Liver (tissue), 9 donors: ENCODE data around the gene GLS. TPM values are rescaled to one million over a fixed set of nuclear protein-coding genes. Genes with fewer than 3 reads are reported as not detected.

ENCODE experiments used
- DNase-seq: peaks from one replicate; pipeline ENCODE4 v3.0.0-alpha.2; 2017; ENCODE audit warnings: low spot score
- H3K27ac ChIP-seq, 2 donors: one replicate each; pipeline ENCODE4 v1.7.0; 2013; ENCODE audit warnings: inconsistent platforms in 2 of 2, low read length in 2 of 2, control low read depth in 1 of 2, low read depth in 1 of 2, mild to moderate bottlenecking in 1 of 2
- H3K27me3 ChIP-seq, 4 donors: one replicate each; pipeline versions ENCODE4 v1.6.1 to v1.7.0; 2013; ENCODE audit warnings: low read length in 3 of 4, inconsistent platforms in 1 of 4, mild to moderate bottlenecking in 1 of 4, moderate library complexity in 1 of 4; ENCODE audit not compliant: control insufficient read depth in 4 of 4, insufficient read depth in 4 of 4
- H3K36me3 ChIP-seq, 4 donors: one replicate each; pipeline versions ENCODE4 v1.6.1 to v1.7.0; 2013; ENCODE audit warnings: low read length in 3 of 4, mild to moderate bottlenecking in 3 of 4, low read depth in 1 of 4, moderate library complexity in 1 of 4; ENCODE audit not compliant: control insufficient read depth in 4 of 4, insufficient read depth in 3 of 4
- H3K4me1 ChIP-seq, 4 donors: one replicate each; pipeline versions ENCODE4 v1.6.1 to v1.7.0; 2013; ENCODE audit warnings: low read length in 3 of 4, mild to moderate bottlenecking in 3 of 4, moderate library complexity in 1 of 4; ENCODE audit not compliant: control insufficient read depth in 4 of 4, insufficient read depth in 4 of 4
- H3K4me3 ChIP-seq, 3 donors: one replicate each; pipeline versions ENCODE4 v1.6.1 to v1.7.0; 2013; ENCODE audit warnings: low read length in 3 of 3, control low read depth in 1 of 3, low read depth in 1 of 3, mild to moderate bottlenecking in 1 of 3
- H3K9ac ChIP-seq, 2 donors: one replicate each; pipeline ENCODE4 v1.7.0; 2013; ENCODE audit warnings: low read length in 2 of 2, mild to moderate bottlenecking in 2 of 2, moderate library complexity in 2 of 2, control low read depth in 1 of 2, low read depth in 1 of 2
- H3K9me3 ChIP-seq, 4 donors: one replicate each; pipeline versions ENCODE4 v1.6.1 to v1.7.0; 2013; ENCODE audit warnings: low read length in 3 of 4; ENCODE audit not compliant: control insufficient read depth in 4 of 4
- EGR1 ChIP-seq, 2 donors: IDR thresholded peaks; 2 replicates each; pipeline ENCODE4 v1.6.1; 2016 to 2018; ENCODE audit warnings: antibody characterized with exemption in 2 of 2, low read depth in 2 of 2
- FOXA1 ChIP-seq: IDR thresholded peaks from 2 replicates; pipeline ENCODE4 v1.6.1; 2016; ENCODE audit warnings: antibody characterized with exemption
- FOXA2 ChIP-seq: IDR thresholded peaks from 2 replicates; pipeline ENCODE4 v1.6.1; 2016; ENCODE audit warnings: antibody characterized with exemption
- GABPA ChIP-seq, 2 donors: IDR thresholded peaks in 1 of 2; conservative IDR thresholded peaks in 1 of 2; 2 replicates each; pipeline ENCODE4 v1.6.1; 2016; ENCODE audit warnings: antibody characterized with exemption in 2 of 2, mild to moderate bottlenecking in 1 of 2, moderate library complexity in 1 of 2
- HNF4A ChIP-seq, 2 donors: conservative IDR thresholded peaks; 2 replicates each; pipeline ENCODE4 v1.6.1; 2016; ENCODE audit warnings: antibody characterized with exemption in 2 of 2, mild to moderate bottlenecking in 2 of 2
- HNF4G ChIP-seq: IDR thresholded peaks from 2 replicates; pipeline ENCODE4 v1.6.1; 2016; ENCODE audit warnings: antibody characterized with exemption
- JUND ChIP-seq, 2 donors: IDR thresholded peaks; 2 replicates each; pipeline ENCODE4 v1.6.1; 2016; ENCODE audit warnings: antibody characterized with exemption in 2 of 2
- NR2F2 ChIP-seq: IDR thresholded peaks from 2 replicates; pipeline ENCODE4 v1.6.1; 2016; ENCODE audit warnings: antibody characterized with exemption
- RAD21 ChIP-seq, 2 donors: IDR thresholded peaks; 2 replicates each; pipeline ENCODE4 v1.6.1; 2016; ENCODE audit warnings: antibody characterized with exemption in 2 of 2, mild to moderate bottlenecking in 2 of 2
- RXRA ChIP-seq, 2 donors: IDR thresholded peaks; 2 replicates each; pipeline ENCODE4 v1.6.1; 2017 to 2018; ENCODE audit warnings: antibody characterized with exemption in 2 of 2, mild to moderate bottlenecking in 1 of 2
- SP1 ChIP-seq: IDR thresholded peaks from 2 replicates; pipeline ENCODE4 v1.6.1; 2018; ENCODE audit warnings: antibody characterized with exemption, mild to moderate bottlenecking
- TAF1 ChIP-seq: conservative IDR thresholded peaks from 2 replicates; pipeline ENCODE4 v1.6.1; 2016; ENCODE audit warnings: antibody characterized with exemption, mild to moderate bottlenecking
- YY1 ChIP-seq: IDR thresholded peaks from 2 replicates; pipeline ENCODE4 v1.6.1; 2016; ENCODE audit warnings: antibody characterized with exemption, mild to moderate bottlenecking
- WGBS: extraction: QIAGEN DNeasy Blood & Tissue Kit; methylation state at CpG from one replicate; pipeline ENCODE4 v1.1.7; 2013; 5-methylcytosine and 5-hydroxymethylcytosine counted together
- polyA plus RNA-seq, 2 donors: library from polyadenylated mRNA; stranded (reverse) in 1 of 2; unstranded in 1 of 2; fragments of 200-250 nt in 1 of 2; fragments of >200 nt in 1 of 2; fragmentation: Nextera tagmentation in 1 of 2; extraction: Ambion mirVana in 1 of 2; gene quantifications; one replicate each; pipeline versions ENCODE4 v1.2.1 to v1.2.3, GENCODE V29; 2013 to 2015
- total RNA-seq, 2 donors: library from RNA; depleted of rRNA; stranded (reverse); fragments of >200 nt; gene quantifications; one replicate each; pipeline ENCODE4 v1.2.3, GENCODE V29; 2014
- TF ChIP-seq, protein P1 (sequence below): fragments of 150-350 bp; IDR thresholded peaks from 2 replicates; pipeline ENCODE4 v1.5.1; 2017; ENCODE audit warnings: improper control_type of control experiment, low read depth, low read length; ENCODE audit not compliant: missing input control
- TF ChIP-seq, protein P2 (sequence below): IDR thresholded peaks from 2 replicates; pipeline ENCODE4 v1.6.1; 2016; ENCODE audit warnings: antibody characterized with exemption
- TF ChIP-seq, protein P3 (sequence below): IDR thresholded peaks from 2 replicates; pipeline ENCODE4 v1.6.1; 2016; ENCODE audit warnings: antibody characterized with exemption
- TF ChIP-seq, protein P4 (sequence below): IDR thresholded peaks from 2 replicates; pipeline ENCODE4 v1.6.1; 2016; ENCODE audit warnings: antibody characterized with exemption, mild to moderate bottlenecking
- TF ChIP-seq, protein P5 (sequence below): IDR thresholded peaks from 2 replicates; pipeline ENCODE4 v1.6.1; 2016; ENCODE audit warnings: antibody characterized with exemption
- donor health status: healthy.
- donor health status: healthy.
- donor health status: healthy.
- donor health status: healthy.
- donor health status: healthy.

The GLS gene
- total and polyA plus RNA-seq, 4 donors, result 4.3 to 38.6 (median 16.5) TPM

DNA sequence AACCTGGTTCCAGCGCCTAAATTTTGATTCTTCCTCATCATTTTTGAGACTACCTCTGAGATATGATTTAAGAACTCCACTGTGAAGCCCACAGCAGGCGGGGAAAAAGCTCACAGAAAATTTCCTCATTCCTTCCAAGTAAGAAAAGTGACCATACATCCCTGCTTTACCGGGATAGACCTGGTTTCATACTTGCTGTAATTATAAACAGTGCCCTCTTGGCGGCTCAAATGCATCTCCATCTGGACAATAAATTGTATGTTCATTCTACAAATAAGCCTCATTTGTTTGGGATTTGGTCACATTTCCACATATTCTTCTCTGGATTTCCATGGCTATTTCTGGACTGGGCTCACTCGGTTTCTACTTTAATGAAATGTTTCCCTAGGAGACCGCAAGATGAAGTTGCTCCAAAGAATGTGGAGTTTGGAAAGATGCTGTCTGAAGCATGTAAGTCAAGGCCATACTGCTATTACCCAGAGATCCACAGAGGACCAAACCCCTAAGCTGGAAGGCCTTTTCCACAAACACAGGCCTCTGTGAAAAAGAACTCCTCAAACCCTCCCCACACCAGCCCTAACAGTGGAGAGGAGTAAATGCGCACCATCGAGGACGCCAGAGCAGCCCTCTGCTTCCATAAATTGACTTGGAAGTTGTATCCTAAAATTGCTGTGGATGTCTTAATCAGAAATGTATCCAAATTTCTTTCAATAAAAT, 119.5 kb downstream of the GLS start (continued):
- TF ChIP-seq HNF4A (conservative IDR thresholded peaks at IDR 0.05), result no peak

DNA sequence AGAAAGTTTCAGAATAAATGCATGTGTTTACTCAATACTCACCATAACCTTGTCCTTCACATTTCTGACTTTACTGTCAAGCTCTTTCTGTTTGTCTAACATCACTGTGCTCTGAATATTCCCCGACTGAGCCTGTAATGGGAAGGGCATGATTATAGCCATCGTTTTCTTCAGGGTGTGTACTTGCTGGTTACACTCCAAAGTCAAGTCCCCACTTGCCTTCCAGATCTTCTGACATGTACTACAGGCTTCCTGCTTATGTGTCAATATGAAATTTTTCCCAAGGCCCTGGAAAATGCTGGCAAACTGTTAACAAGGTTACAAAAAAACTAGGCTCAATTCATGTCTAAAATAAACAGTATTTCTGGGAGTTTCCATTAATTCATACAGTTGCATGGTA, 120.4 kb downstream of the GLS start:
- WGBS, result 73% methylated on average over 2 of the region's 2 CpGs
- H3K36me3 ChIP-seq, result peaks cover 39 to 94% (median 91%) of the 10 kb centered on the region in 4 donors
- H3K27me3 ChIP-seq, result no peaks in the 10 kb centered on the region

DNA sequence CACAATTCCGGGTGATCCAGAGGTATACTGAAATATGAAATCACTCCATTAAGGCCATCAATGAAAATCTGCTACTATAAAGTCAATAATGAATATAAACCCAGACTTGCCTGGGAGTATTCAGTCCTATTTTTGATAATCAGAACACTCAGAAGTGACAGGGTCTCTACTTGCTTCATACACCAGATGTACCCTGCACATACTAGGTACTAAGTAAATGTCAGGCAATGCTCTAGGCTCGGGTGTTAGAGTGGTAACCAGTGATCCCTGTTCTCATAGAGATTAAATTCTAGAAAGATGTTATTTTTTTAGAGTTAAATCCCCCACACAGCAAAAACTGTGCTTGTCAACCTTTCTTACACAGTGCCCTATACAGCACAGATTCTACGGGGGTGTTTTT, 121.0 kb downstream of the GLS start:
- H3K27me3 ChIP-seq, result no peaks in the 10 kb centered on the region
- TF ChIP-seq RXRA (IDR thresholded peaks at IDR 0.05) (no peak), NR2F2 (no peak), HNF4A (conservative IDR thresholded peaks at IDR 0.05) (no peak), RAD21 (IDR thresholded peaks at IDR 0.05) (no peak), SP1 (no peak), TAF1 (no peak), FOXA1 (no peak), JUND (IDR thresholded peaks at IDR 0.05) (no peak), EGR1 (IDR thresholded peaks at IDR 0.05; ENCODE audit: low read depth in 2 of 2) (no peak), HNF4G (no peak), FOXA2 (no peak), YY1 (no peak), GABPA (IDR thresholded peaks at IDR 0.05 in 1 of 2, conservative IDR thresholded peaks at IDR 0.05 in 1 of 2) (no peak)
- TF ChIP-seq, protein P1, sequence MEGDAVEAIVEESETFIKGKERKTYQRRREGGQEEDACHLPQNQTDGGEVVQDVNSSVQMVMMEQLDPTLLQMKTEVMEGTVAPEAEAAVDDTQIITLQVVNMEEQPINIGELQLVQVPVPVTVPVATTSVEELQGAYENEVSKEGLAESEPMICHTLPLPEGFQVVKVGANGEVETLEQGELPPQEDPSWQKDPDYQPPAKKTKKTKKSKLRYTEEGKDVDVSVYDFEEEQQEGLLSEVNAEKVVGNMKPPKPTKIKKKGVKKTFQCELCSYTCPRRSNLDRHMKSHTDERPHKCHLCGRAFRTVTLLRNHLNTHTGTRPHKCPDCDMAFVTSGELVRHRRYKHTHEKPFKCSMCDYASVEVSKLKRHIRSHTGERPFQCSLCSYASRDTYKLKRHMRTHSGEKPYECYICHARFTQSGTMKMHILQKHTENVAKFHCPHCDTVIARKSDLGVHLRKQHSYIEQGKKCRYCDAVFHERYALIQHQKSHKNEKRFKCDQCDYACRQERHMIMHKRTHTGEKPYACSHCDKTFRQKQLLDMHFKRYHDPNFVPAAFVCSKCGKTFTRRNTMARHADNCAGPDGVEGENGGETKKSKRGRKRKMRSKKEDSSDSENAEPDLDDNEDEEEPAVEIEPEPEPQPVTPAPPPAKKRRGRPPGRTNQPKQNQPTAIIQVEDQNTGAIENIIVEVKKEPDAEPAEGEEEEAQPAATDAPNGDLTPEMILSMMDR, result no peak
- TF ChIP-seq, protein P2, sequence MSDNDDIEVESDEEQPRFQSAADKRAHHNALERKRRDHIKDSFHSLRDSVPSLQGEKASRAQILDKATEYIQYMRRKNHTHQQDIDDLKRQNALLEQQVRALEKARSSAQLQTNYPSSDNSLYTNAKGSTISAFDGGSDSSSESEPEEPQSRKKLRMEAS, result no peak
- TF ChIP-seq, protein P3, sequence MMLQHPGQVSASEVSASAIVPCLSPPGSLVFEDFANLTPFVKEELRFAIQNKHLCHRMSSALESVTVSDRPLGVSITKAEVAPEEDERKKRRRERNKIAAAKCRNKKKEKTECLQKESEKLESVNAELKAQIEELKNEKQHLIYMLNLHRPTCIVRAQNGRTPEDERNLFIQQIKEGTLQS, result no peak
- TF ChIP-seq, protein P4, sequence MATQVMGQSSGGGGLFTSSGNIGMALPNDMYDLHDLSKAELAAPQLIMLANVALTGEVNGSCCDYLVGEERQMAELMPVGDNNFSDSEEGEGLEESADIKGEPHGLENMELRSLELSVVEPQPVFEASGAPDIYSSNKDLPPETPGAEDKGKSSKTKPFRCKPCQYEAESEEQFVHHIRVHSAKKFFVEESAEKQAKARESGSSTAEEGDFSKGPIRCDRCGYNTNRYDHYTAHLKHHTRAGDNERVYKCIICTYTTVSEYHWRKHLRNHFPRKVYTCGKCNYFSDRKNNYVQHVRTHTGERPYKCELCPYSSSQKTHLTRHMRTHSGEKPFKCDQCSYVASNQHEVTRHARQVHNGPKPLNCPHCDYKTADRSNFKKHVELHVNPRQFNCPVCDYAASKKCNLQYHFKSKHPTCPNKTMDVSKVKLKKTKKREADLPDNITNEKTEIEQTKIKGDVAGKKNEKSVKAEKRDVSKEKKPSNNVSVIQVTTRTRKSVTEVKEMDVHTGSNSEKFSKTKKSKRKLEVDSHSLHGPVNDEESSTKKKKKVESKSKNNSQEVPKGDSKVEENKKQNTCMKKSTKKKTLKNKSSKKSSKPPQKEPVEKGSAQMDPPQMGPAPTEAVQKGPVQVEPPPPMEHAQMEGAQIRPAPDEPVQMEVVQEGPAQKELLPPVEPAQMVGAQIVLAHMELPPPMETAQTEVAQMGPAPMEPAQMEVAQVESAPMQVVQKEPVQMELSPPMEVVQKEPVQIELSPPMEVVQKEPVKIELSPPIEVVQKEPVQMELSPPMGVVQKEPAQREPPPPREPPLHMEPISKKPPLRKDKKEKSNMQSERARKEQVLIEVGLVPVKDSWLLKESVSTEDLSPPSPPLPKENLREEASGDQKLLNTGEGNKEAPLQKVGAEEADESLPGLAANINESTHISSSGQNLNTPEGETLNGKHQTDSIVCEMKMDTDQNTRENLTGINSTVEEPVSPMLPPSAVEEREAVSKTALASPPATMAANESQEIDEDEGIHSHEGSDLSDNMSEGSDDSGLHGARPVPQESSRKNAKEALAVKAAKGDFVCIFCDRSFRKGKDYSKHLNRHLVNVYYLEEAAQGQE, result no peak
- TF ChIP-seq, protein P5, sequence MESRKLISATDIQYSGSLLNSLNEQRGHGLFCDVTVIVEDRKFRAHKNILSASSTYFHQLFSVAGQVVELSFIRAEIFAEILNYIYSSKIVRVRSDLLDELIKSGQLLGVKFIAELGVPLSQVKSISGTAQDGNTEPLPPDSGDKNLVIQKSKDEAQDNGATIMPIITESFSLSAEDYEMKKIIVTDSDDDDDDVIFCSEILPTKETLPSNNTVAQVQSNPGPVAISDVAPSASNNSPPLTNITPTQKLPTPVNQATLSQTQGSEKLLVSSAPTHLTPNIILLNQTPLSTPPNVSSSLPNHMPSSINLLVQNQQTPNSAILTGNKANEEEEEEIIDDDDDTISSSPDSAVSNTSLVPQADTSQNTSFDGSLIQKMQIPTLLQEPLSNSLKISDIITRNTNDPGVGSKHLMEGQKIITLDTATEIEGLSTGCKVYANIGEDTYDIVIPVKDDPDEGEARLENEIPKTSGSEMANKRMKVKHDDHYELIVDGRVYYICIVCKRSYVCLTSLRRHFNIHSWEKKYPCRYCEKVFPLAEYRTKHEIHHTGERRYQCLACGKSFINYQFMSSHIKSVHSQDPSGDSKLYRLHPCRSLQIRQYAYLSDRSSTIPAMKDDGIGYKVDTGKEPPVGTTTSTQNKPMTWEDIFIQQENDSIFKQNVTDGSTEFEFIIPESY, result no peak
- H3K27ac ChIP-seq, result no peak overlapping the region
- H3K36me3 ChIP-seq, result peaks cover 38 to 94% (median 91%) of the 10 kb centered on the region in 4 donors
- DNase-seq, result no peak
- no peaks in the 10 kb centered on the region for H3K9me3 ChIP-seq
- no peak overlapping the region for H3K4me3 ChIP-seq
- H3K9ac ChIP-seq, result no peak overlapping the region
- 92% methylated on average over 3 of the region's 3 CpGs for WGBS
- no peaks in the 10 kb centered on the region for H3K4me1 ChIP-seq

More for the DNA sequence above, 120.4 kb downstream of the GLS start:
- no peaks in the 10 kb centered on the region for H3K9me3 ChIP-seq
- H3K9ac ChIP-seq, result no peak overlapping the region
- no peak overlapping the region for H3K27ac ChIP-seq
- TF ChIP-seq GABPA (IDR thresholded peaks at IDR 0.05 in 1 of 2, conservative IDR thresholded peaks at IDR 0.05 in 1 of 2) (no peak), HNF4A (conservative IDR thresholded peaks at IDR 0.05) (no peak), FOXA2 (no peak), NR2F2 (no peak), JUND (IDR thresholded peaks at IDR 0.05) (no peak)
- DNase-seq, result no peak
- H3K4me1 ChIP-seq, result no peaks in the 10 kb centered on the region
- H3K4me3 ChIP-seq, result no peak overlapping the region
